K562 (cell line): ENCODE data around the gene DNAH5. TPM values are rescaled to one million over a fixed set of nuclear protein-coding genes. Genes with fewer than 3 reads are reported as not detected.

Experiments
- ATAC-seq: fragments of 200-7000 bp; cut with Tn5 transposase; 3 replicates; pipeline ENCODE4 v1.9.1; 2020; ENCODE audit warnings: moderate library complexity
- BruUV-seq: library from RNA; stranded (reverse); fragments of 400-500 nt; replicated peaks from 2 replicates; lab custom pipeline; 2021; lab: Mats Ljungman, UMichigan
- CTCF ChIA-PET: fragments of 300-600 bp; formaldehyde crosslinking; extraction: SDS; loops from one replicate; lab custom pipeline; 2021; ENCODE audit warnings: low intra/inter-chr PET ratio; lab: Yijun Ruan, JAX
- POLR2A ChIA-PET: fragments of 300-600, 350-650 bp; sonication (Branson Sonifier 250); formaldehyde crosslinking; extraction: SDS; loops from one replicate; lab custom pipeline; 2021; ENCODE audit warnings: antibody characterized with exemption, inconsistent platforms; lab: Yijun Ruan, JAX
- DNase-seq, 4 experiments: peaks; one replicate each; pipeline versions ENCODE4 v3.0.0 to v3.0.0-alpha.2; 2011 to 2018; ENCODE audit warnings: low spot score in 3 of 4, mixed read lengths in 3 of 4; ENCODE audit errors: extremely low read depth in 1 of 4
- FAIRE-seq: peaks from 2 replicates; lab custom pipeline; 2011; peaks lifted over from hg19 to GRCh38; lab: Jason Lieb, UNC
- H2AFZ ChIP-seq: 2 replicates; pipeline ENCODE4 v1.6.0; 2011; ENCODE audit warnings: low read depth, low read length, control low read depth, inconsistent platforms
- H3K27ac ChIP-seq: fragments of 200-600 bp; 3 replicates; pipeline ENCODE4 v1.8.0; 2011; ENCODE audit warnings: low read depth, mild to moderate bottlenecking, control low read depth, inconsistent platforms, low read length, moderate library complexity, mixed read lengths; ENCODE audit errors: extremely low read depth
- H3K27me3 ChIP-seq, 2 experiments: fragments of 300-600 bp in 1 of 2; 2 replicates in 1 of 2; 3 replicates in 1 of 2; pipeline versions ENCODE4 v1.6.0 to v1.8.0; 2011; ENCODE audit warnings: inconsistent platforms in 2 of 2, low read length in 2 of 2, mild to moderate bottlenecking in 1 of 2, mixed read lengths in 1 of 2, moderate library complexity in 1 of 2; ENCODE audit not compliant: control insufficient read depth in 2 of 2, insufficient read depth in 2 of 2
- H3K36me3 ChIP-seq: fragments of 300-600 bp; 3 replicates; pipeline ENCODE4 v1.8.0; 2011; ENCODE audit warnings: mild to moderate bottlenecking, low read length, inconsistent platforms; ENCODE audit not compliant: control insufficient read depth, insufficient read depth
- H3K4me1 ChIP-seq, 2 experiments: fragments of 200-600 bp in 1 of 2; replicated peaks in 1 of 2; 2 replicates in 1 of 2; 3 replicates in 1 of 2; pipeline versions ENCODE4 v1.5.1 to v1.8.0; 2011; ENCODE audit warnings: inconsistent platforms in 2 of 2, low read length in 2 of 2, mild to moderate bottlenecking in 1 of 2, mixed read lengths in 1 of 2, moderate library complexity in 1 of 2; ENCODE audit not compliant: control insufficient read depth in 2 of 2, insufficient read depth in 2 of 2
- H3K4me2 ChIP-seq: 2 replicates; pipeline ENCODE4 v1.6.1; 2011; ENCODE audit warnings: low read length, control low read depth, inconsistent platforms, mixed read lengths; ENCODE audit not compliant: insufficient read depth
- H3K4me3 ChIP-seq: fragments of 200-600 bp; sonication (generic), shearing (Covaris generic); 2 replicates; pipeline ENCODE4 v1.5.1; 2016; ENCODE audit warnings: control low read depth, inconsistent platforms
- H3K79me2 ChIP-seq: fragments of 200-600 bp; 3 replicates; pipeline ENCODE4 v1.8.0; 2011; ENCODE audit warnings: low read length, inconsistent platforms; ENCODE audit not compliant: control insufficient read depth, insufficient read depth
- H3K9ac ChIP-seq, 2 experiments: 2 replicates each; pipeline versions ENCODE4 v1.6.0 to v1.6.1; 2011; ENCODE audit warnings: low read depth in 2 of 2, low read length in 2 of 2, control low read depth in 1 of 2, inconsistent platforms in 1 of 2, mild to moderate bottlenecking in 1 of 2, mixed read lengths in 1 of 2; ENCODE audit not compliant: insufficient read depth in 1 of 2
- H3K9me1 ChIP-seq: one replicate; pipeline ENCODE4 v1.6.0; 2011; ENCODE audit warnings: inconsistent platforms, mild to moderate bottlenecking, low read length, moderate library complexity; ENCODE audit not compliant: control insufficient read depth, insufficient read depth
- H3K9me3 ChIP-seq: replicated peaks from 2 replicates; pipeline ENCODE4 v1.5.1; 2011; ENCODE audit warnings: low read depth, low read length, inconsistent platforms; ENCODE audit not compliant: control insufficient read depth, insufficient read depth
- H4K20me1 ChIP-seq: replicated peaks from 2 replicates; pipeline ENCODE4 v1.6.1; 2011; ENCODE audit warnings: low read length, inconsistent platforms, mixed read lengths; ENCODE audit not compliant: control insufficient read depth, insufficient read depth
- BRCA1 ChIP-seq, 2 experiments: fragments of 450-650 bp in 1 of 2; sonication (generic) in 1 of 2; formaldehyde crosslinking in 1 of 2; IDR thresholded peaks; 2 replicates each; pipeline versions ENCODE4 v1.5.0 to v1.6.1; 2017 to 2020; ENCODE audit warnings: mild to moderate bottlenecking in 1 of 2, missing genetic modification reagents in 1 of 2
- CBFA2T2 ChIP-seq: fragments of 450-650 bp; conservative IDR thresholded peaks from 2 replicates; pipeline ENCODE4 v1.6.1; 2017; ENCODE audit warnings: mild to moderate bottlenecking
- CBFB ChIP-seq: sonication (generic); formaldehyde crosslinking; IDR thresholded peaks from 2 replicates; pipeline ENCODE4 v1.4.0; 2020; ENCODE audit warnings: mild to moderate bottlenecking, missing genetic modification reagents
- DNMT1 ChIP-seq: fragments of 450-650 bp; IDR thresholded peaks from 2 replicates; pipeline ENCODE4 v1.6.1; 2016; ENCODE audit warnings: antibody characterized with exemption, mild to moderate bottlenecking
- MYC ChIP-seq, 2 experiments: fragments of 250-450 bp in 1 of 2; sonication (Bioruptor Pico) in 1 of 2; IDR thresholded peaks; 2 replicates each; pipeline versions ENCODE4 v1.5.1 to v1.6.1; 2012 to 2021; ENCODE audit warnings: low read depth in 2 of 2, borderline replicate concordance in 1 of 2, improper control_type of control experiment in 1 of 2, low read length in 1 of 2, mild to moderate bottlenecking in 1 of 2, moderate library complexity in 1 of 2
- POLR2AphosphoS5 ChIP-seq: IDR thresholded peaks from 2 replicates; pipeline ENCODE4 v1.6.1; 2011; ENCODE audit warnings: mild to moderate bottlenecking, low read depth, low read length, moderate library complexity; ENCODE audit not compliant: control insufficient read depth, insufficient read depth
- RFX7 ChIP-seq: fragments of 250-450 bp; sonication (Bioruptor Pico); IDR thresholded peaks from 2 replicates; pipeline ENCODE4 v1.5.1; 2021; ENCODE audit warnings: mild to moderate bottlenecking
- TCFL5 ChIP-seq: fragments of 250-450 bp; sonication (Bioruptor Pico); conservative IDR thresholded peaks from 2 replicates; pipeline ENCODE4 v1.6.1; 2021; ENCODE audit warnings: mild to moderate bottlenecking, moderate library complexity, matching md5 sums
- TEAD2 ChIP-seq: fragments of 450-650 bp; IDR thresholded peaks from 2 replicates; pipeline ENCODE4 v1.6.1; 2016; ENCODE audit warnings: missing genetic modification characterization, control low read depth, missing compliant biosample characterization
- ZSCAN32 ChIP-seq: fragments of 450-650 bp; formaldehyde crosslinking; IDR thresholded peaks from 2 replicates; pipeline ENCODE4 v1.4.0; 2020; ENCODE audit warnings: mild to moderate bottlenecking, moderate library complexity
- WGBS: fragments of 100-300 bp; shearing (Covaris generic); methylation state at CpG from one replicate; pipeline ENCODE4 v1.1.6; 2016; ENCODE audit warnings: low coverage, mixed read lengths; ENCODE audit not compliant: insufficient coverage; ENCODE audit errors: missing lambda C conversion rate; 5-methylcytosine and 5-hydroxymethylcytosine counted together
- in situ Hi-C: fragments of 300-500 bp; cut with MboI; formaldehyde crosslinking; loops from 4 replicates; pipeline ENCODE4 v1.15.0; 2018; ENCODE audit warnings: inconsistent platforms, mixed read lengths
- intact Hi-C: fragments of 100-400 bp; cut with micrococcal nuclease; formaldehyde crosslinking; loops from 2 replicates; pipeline ENCODE4 v1.14.2; 2022
- polyA plus RNA-seq, 8 experiments: library from polyadenylated mRNA; depleted of rRNA in 4 of 8; stranded (reverse) in 5 of 8; unstranded in 3 of 8; fragments of >200 nt; fragmentation: Nextera tagmentation in 2 of 8; fragmentation: Illumina TruSeq in 1 of 8; extraction: Ambion mirVana in 2 of 8; extraction: Trizol in 1 of 8; gene quantifications; 2 replicates each; pipeline versions ENCODE4 v1.2.1 to v1.2.3, GENCODE V29; 2011 to 2014; ENCODE audit warnings: inconsistent platforms in 1 of 8, missing spikeins in 1 of 8
- total RNA-seq, 7 experiments: library from RNA; depleted of rRNA in 6 of 7; stranded (reverse); fragments of >200 nt in 6 of 7; fragmentation: Illumina TruSeq in 2 of 7; extraction: Trizol in 2 of 7; gene quantifications; 2 replicates each; pipeline versions ENCODE4 v1.2.1 to v1.2.3, GENCODE V29; 2011 to 2021; ENCODE audit warnings: low replicate concordance in 1 of 7
- TF ChIP-seq, protein P1 (sequence below): fragments of 450-650 bp; formaldehyde crosslinking; IDR thresholded peaks from 2 replicates; pipeline ENCODE4 v1.4.0; 2020; ENCODE audit warnings: mild to moderate bottlenecking, moderate library complexity
- TF ChIP-seq, protein P2 (sequence below): fragments of 450-650 bp; formaldehyde crosslinking; IDR thresholded peaks from 2 replicates; pipeline ENCODE4 v1.4.0; 2020; ENCODE audit warnings: mild to moderate bottlenecking

DNAH5 gene
- total and polyA plus RNA-seq, 9 of the 15 experiments (the other 6 are each of a cell fraction or from before 2014, with no cell fraction given) = 0.03 TPM; not detected in 8

DNA sequence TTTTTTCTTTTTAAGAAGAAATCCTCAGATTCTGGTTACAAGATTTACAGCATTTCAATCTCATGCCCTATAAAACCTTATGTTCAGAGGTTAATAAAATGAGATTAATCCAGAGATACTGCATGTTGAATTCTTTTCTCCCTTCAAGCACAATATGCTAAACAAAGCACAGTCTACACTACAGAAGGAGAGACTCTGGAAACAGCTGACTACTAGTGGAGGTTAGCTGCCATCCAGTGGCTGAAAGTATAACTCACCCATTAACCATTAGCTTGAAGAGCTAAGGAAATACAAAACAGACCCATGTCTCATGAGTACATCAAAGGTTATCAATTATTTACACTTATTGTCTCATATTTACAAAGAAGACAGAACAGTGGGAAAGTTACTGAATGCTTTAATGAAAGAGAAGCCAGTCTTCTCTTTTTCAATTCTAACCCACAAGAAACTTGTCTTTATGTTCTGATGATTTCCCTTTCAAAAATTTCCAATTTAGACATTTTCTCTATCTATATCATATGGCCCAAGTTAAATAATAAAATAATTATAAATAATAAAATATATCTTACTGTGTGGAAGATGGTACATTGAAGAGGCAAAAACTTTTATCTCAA lies 12.7 kb upstream of the DNAH5 start (continued):
- TF ChIP-seq, protein P1, sequence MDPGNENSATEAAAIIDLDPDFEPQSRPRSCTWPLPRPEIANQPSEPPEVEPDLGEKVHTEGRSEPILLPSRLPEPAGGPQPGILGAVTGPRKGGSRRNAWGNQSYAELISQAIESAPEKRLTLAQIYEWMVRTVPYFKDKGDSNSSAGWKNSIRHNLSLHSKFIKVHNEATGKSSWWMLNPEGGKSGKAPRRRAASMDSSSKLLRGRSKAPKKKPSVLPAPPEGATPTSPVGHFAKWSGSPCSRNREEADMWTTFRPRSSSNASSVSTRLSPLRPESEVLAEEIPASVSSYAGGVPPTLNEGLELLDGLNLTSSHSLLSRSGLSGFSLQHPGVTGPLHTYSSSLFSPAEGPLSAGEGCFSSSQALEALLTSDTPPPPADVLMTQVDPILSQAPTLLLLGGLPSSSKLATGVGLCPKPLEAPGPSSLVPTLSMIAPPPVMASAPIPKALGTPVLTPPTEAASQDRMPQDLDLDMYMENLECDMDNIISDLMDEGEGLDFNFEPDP (CRISPR knock-in tag) = no peak
- TF ChIP-seq RFX7 (CRISPR knock-in tag) (no peak), CBFA2T2 (no peak)
- TF ChIP-seq, all 486 proteins: peak for 6

DNA sequence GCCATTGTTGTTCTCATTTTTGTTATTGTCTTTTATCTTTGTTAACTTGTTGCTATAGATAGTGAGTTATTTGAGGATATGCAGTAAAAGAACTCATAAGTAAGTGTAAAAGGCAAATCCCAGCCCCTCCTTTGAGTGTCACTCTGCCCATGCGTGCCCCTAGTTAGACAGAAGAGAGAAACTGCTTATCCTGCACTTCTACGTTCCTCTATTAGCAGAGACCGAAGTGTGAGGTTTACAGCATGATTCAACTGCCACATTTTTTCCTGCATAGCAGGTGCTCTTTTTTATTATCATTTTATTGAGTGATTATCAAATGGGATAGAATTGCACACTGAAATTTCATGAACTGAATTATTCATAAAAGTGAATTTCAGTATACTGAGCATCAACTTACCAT lies 12.0 kb upstream of the DNAH5 start:
- no peak overlapping the region for H3K9ac ChIP-seq
- 3% methylated on average over 3 of the region's 3 CpGs for WGBS
- no peak overlapping the region for H3K4me3 ChIP-seq
- no peak for DNase-seq
- no peak for FAIRE-seq
- H3K9me1 ChIP-seq = no peaks in the 10 kb centered on the region
- no peak for TF ChIP-seq BRCA1 (IDR thresholded peaks at IDR 0.05)
- no peak for TF ChIP-seq BRCA1 (CRISPR knock-in tag; IDR thresholded peaks at IDR 0.05)
- no peak for TF ChIP-seq CBFB
- TF ChIP-seq, protein P2, sequence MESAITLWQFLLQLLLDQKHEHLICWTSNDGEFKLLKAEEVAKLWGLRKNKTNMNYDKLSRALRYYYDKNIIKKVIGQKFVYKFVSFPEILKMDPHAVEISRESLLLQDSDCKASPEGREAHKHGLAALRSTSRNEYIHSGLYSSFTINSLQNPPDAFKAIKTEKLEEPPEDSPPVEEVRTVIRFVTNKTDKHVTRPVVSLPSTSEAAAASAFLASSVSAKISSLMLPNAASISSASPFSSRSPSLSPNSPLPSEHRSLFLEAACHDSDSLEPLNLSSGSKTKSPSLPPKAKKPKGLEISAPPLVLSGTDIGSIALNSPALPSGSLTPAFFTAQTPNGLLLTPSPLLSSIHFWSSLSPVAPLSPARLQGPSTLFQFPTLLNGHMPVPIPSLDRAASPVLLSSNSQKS (CRISPR knock-in tag) = no peak
- no peak for TF ChIP-seq POLR2AphosphoS5
- TF ChIP-seq TEAD2 (tag) = no peak
- no peak for TF ChIP-seq TCFL5 (CRISPR knock-in tag)
- TF ChIP-seq ZSCAN32 (CRISPR knock-in tag) = no peak
- no peak for TF ChIP-seq DNMT1
- no peak for TF ChIP-seq MYC (IDR thresholded peaks at IDR 0.05; ENCODE audit: low read depth, low read length)
- no peak for TF ChIP-seq MYC (CRISPR knock-in tag; IDR thresholded peaks at IDR 0.05; ENCODE audit: borderline replicate concordance, low read depth)
- TF ChIP-seq, all 486 proteins: peak for 0
- ChIA-PET POLR2A (no interaction called here), CTCF (no interaction called here)
- Histone ChIP-seq H3K4me2 (no peak overlapping the region), H3K27me3 (no peaks in the 10 kb centered on the region), H3K27ac (no peak overlapping the region), H3K4me1 (no peaks in the 10 kb centered on the region), H4K20me1 (no peaks in the 10 kb centered on the region), H3K79me2 (no peaks in the 10 kb centered on the region), H3K36me3 (no peaks in the 10 kb centered on the region), H3K9me3 (no peaks in the 10 kb centered on the region), H2AFZ (no peak overlapping the region)
- intact Hi-C loops = no loop called here
- no TSS peak for BruUV-seq
- in situ Hi-C loops = no loop called here
- ATAC-seq = no peak
